CD4-positive, alpha-beta T cell treated with Interleukin-1 beta for 1 hour (primary cell): ENCODE results near the gene SMIM14.
"Not testable (repeated sequence)": the region's sequence is repeated elsewhere in the genome, so short reads cannot be mapped to it uniquely, and the experiment has no call there.

ENCODE experiments used
- DNase-seq, 2 donors: peaks; one replicate each; pipeline ENCODE4 v3.0.0-alpha.2; 2020 to 2022

Gene SMIM14

GRCh38 chr4:39591290-39591689 lies 47.4 kb downstream of the SMIM14 start:
- no peak for DNase-seq

GRCh38 chr4:39587881-39588280 lies 50.8 kb downstream of the SMIM14 start:
- no peak for DNase-seq

GRCh38 chr4:39574946-39575345 lies 63.7 kb downstream of the SMIM14 start:
- DNase-seq, result no peak

- DNase-seq, result no peak
Observed at GRCh38 chr4:39571504-39571903, 67.2 kb downstream of the SMIM14 start.

GRCh38 chr4:39571054-39571453 lies 67.6 kb downstream of the SMIM14 start:
- no peak for DNase-seq

- DNase-seq, result no peak
Observed at GRCh38 chr4:39569209-39569608, 69.5 kb downstream of the SMIM14 start.

GRCh38 chr4:39568805-39569204 lies 69.9 kb downstream of the SMIM14 start:
- DNase-seq, result peak in 1 of 2 donors; percentile 18

GRCh38 chr4:39565878-39566600 lies 72.6 kb downstream of the SMIM14 start:
- no peak for DNase-seq

GRCh38 chr4:39563346-39563847 lies 75.3 kb downstream of the SMIM14 start:
- DNase-seq, result no peak

GRCh38 chr4:39562792-39563191 lies 75.9 kb downstream of the SMIM14 start:
- DNase-seq, result no peak

GRCh38 chr4:39559626-39560025 lies 79.0 kb downstream of the SMIM14 start:
- no peak for DNase-seq

GRCh38 chr4:39555472-39555871 lies 83.2 kb downstream of the SMIM14 start:
- no peak for DNase-seq

- no peak for DNase-seq
Observed at GRCh38 chr4:39548425-39549067, 90.1 kb downstream of the SMIM14 start.

- no peak for DNase-seq
Observed at GRCh38 chr4:39544580-39545315, 93.9 kb downstream of the SMIM14 start.

GRCh38 chr4:39544080-39544479 lies 94.6 kb downstream of the SMIM14 start:
- not testable (repeated sequence) for DNase-seq

GRCh38 chr4:39543034-39543433 lies 95.6 kb downstream of the SMIM14 start:
- DNase-seq, result no peak

GRCh38 chr4:39542611-39543012 lies 96.1 kb downstream of the SMIM14 start:
- no peak for DNase-seq

- DNase-seq, result no peak
Observed at GRCh38 chr4:39541987-39542610, 96.6 kb downstream of the SMIM14 start.

GRCh38 chr4:39539089-39539611 lies 99.5 kb downstream of the SMIM14 start:
- no peak for DNase-seq

GRCh38 chr4:39533541-39533940 lies 105.1 kb downstream of the SMIM14 start:
- DNase-seq, result no peak

GRCh38 chr4:39532237-39532636 lies 106.4 kb downstream of the SMIM14 start:
- DNase-seq, result not testable (repeated sequence)

- no peak for DNase-seq
Observed at GRCh38 chr4:39530682-39531081, 108.0 kb downstream of the SMIM14 start.

- DNase-seq, result no peak
Observed at GRCh38 chr4:39529534-39529933, 109.1 kb downstream of the SMIM14 start.
